Peyer's patch (tissue), 4 donors: ENCODE data around the gene C16orf95. TPM values are rescaled to one million over a fixed set of nuclear protein-coding genes. Genes with fewer than 3 reads are reported as not detected.
A peak's percentile ranks its signal among the peaks of the same experiment; 100 is the strongest.
"Not testable (repeated sequence)": the region's sequence is repeated elsewhere in the genome, so short reads cannot be mapped to it uniquely, and the experiment has no call there.

ENCODE experiments used
- DNase-seq, 3 donors: peaks; one replicate each; pipeline ENCODE4 v3.0.0-alpha.2; 2017 to 2019
- H3K27ac ChIP-seq, 4 donors: fragments of 200-600 bp; sonication (generic); one replicate each; pipeline ENCODE4 v1.5.1; 2016 to 2019
- H3K27me3 ChIP-seq, 2 donors: fragments of 200-600 bp; sonication (generic); one replicate each; pipeline ENCODE4 v1.5.1; 2019
- H3K36me3 ChIP-seq, 3 donors: fragments of 200-600 bp; sonication (generic); one replicate each; pipeline ENCODE4 v1.5.1; 2016 to 2019
- H3K4me1 ChIP-seq, 4 donors: fragments of 200-600 bp; sonication (generic); one replicate each; pipeline ENCODE4 v1.5.1; 2016 to 2019
- H3K4me3 ChIP-seq, 4 donors: fragments of 200-600 bp; sonication (generic); 1 replicate in 3 of 4; 2 replicates in 1 of 4; pipeline ENCODE4 v1.5.1; 2016 to 2019; ENCODE audit warnings: mild to moderate bottlenecking in 1 of 4
- H3K9me3 ChIP-seq, 4 donors: fragments of 200-600 bp; sonication (generic); one replicate each; pipeline ENCODE4 v1.5.1; 2016 to 2019; ENCODE audit warnings: mild to moderate bottlenecking in 1 of 4
- POLR2A ChIP-seq, 2 donors: fragments of 450-650 bp; IDR thresholded peaks; one replicate each; pipeline ENCODE4 v1.5.1; 2017; ENCODE audit warnings: antibody characterized with exemption in 2 of 2, mild to moderate bottlenecking in 2 of 2, moderate library complexity in 2 of 2
- total RNA-seq, 4 donors: library from RNA; depleted of rRNA; stranded (reverse); fragments of >200 nt; gene quantifications; one replicate each; pipeline ENCODE4 v1.1.0, GENCODE V29; 2016
- TF ChIP-seq, protein P1 (sequence below), 6 experiments: fragments of 450-650 bp in 4 of 6; fragments of 200-600 bp in 2 of 6; sonication (generic) in 1 of 6; IDR thresholded peaks; one replicate each; pipeline ENCODE4 v1.5.1; 2017 to 2019; ENCODE audit warnings: antibody characterized with exemption in 6 of 6, mild to moderate bottlenecking in 3 of 6, moderate library complexity in 1 of 6

C16orf95 gene
- total RNA-seq, 4 donors from 2014 or later: 1.2 TPM; not detected in 3

DNA sequence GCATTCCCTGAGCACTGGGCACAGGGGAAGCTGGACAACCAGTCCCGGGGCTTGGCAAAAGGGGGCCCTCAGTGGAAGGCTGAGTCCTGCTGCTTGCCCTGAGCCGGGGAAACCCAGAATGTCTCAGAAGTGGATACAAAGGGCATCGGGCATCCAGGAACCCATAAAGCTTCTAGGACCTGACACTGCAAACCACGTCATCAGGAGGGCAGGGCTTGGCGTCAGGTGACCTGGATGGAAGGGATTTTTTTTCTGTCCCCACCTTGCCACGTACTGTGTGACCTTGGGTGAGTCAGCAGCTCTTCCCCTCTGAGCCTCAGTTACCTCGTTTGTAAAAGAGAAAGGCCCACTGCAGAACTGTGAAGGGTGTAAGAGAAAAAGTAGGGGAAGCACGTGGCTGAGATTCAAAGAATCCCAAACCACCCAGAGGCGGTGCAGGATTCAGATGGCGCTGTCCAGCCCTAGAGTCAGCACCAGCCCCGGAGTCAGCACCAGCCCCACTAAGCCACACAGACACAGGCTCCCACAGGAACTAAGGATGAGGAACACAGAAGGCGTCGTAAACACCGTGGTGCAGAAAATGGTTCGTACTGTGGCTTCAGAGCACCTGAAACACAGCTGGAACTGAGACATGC lies 53.7 kb downstream of the C16orf95 start:
- H3K4me1 ChIP-seq: no peaks in the 10 kb centered on the region
- H3K4me3 ChIP-seq: no peak overlapping the region
- H3K27ac ChIP-seq: no peak overlapping the region
- H3K27me3 ChIP-seq: no peaks in the 10 kb centered on the region
- no peak for TF ChIP-seq POLR2A (IDR thresholded peaks at IDR 0.05)
- TF ChIP-seq, protein P1, sequence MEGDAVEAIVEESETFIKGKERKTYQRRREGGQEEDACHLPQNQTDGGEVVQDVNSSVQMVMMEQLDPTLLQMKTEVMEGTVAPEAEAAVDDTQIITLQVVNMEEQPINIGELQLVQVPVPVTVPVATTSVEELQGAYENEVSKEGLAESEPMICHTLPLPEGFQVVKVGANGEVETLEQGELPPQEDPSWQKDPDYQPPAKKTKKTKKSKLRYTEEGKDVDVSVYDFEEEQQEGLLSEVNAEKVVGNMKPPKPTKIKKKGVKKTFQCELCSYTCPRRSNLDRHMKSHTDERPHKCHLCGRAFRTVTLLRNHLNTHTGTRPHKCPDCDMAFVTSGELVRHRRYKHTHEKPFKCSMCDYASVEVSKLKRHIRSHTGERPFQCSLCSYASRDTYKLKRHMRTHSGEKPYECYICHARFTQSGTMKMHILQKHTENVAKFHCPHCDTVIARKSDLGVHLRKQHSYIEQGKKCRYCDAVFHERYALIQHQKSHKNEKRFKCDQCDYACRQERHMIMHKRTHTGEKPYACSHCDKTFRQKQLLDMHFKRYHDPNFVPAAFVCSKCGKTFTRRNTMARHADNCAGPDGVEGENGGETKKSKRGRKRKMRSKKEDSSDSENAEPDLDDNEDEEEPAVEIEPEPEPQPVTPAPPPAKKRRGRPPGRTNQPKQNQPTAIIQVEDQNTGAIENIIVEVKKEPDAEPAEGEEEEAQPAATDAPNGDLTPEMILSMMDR (IDR thresholded peaks at IDR 0.05): no peak
- H3K36me3 ChIP-seq: no peaks in the 10 kb centered on the region
- peak in 1 of 3 donors; percentile 72 for DNase-seq
- H3K9me3 ChIP-seq: no peaks in the 10 kb centered on the region

DNA sequence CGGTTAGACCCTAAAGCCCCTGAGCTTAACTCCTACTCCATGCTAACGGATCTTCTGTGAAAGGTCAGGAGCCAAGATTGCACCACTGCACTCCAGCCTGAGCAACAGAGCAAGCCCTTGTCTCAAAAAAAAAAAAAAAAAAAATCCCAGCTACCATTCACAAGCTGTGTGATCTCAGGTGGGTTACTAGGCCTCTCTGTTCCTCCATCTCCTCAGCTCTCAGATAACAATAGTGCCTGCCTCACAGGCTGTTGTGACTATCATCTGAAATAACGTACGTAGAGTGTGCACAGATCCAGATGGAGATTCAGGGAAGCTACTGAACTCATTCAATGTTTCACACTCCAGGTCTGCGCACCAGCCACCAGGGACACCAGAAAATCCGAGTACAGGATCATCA lies 57.8 kb downstream of the C16orf95 start:
- H3K9me3 ChIP-seq: no peaks in the 10 kb centered on the region
- DNase-seq: peak in 1 of 3 donors; percentile 11

DNA sequence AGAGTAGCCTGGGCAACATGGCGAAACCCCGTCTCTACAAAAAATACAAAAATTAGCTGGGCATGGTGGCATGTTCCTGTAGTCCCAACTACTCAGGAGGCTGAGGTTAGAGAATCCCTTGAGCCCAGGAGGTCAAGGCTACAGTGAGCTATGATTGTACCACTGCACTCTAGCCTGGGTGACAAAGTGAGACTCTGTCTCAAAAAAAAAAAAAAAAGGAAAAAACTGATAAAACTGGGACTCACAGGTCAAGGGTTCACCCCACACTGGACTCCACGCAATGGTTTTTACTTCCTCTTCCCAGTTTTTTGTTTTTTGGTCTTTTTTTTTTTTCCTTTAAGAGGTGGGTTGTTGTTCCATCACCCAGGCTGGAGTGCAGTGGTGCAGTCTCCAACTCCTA lies 58.5 kb downstream of the C16orf95 start:
- H3K9me3 ChIP-seq, H3K4me3 ChIP-seq, H3K27me3 ChIP-seq, H3K36me3 ChIP-seq, H3K27ac ChIP-seq, H3K4me1 ChIP-seq, DNase-seq: not testable (repeated sequence)

More for the DNA sequence above, 57.8 kb downstream of the C16orf95 start:
- H3K4me3 ChIP-seq: no peak overlapping the region
- H3K27ac ChIP-seq: no peak overlapping the region
- no peak for TF ChIP-seq POLR2A (IDR thresholded peaks at IDR 0.05)
- TF ChIP-seq, protein P1 (IDR thresholded peaks at IDR 0.05): no peak
- no peaks in the 10 kb centered on the region for H3K36me3 ChIP-seq
- H3K27me3 ChIP-seq: no peaks in the 10 kb centered on the region
- no peaks in the 10 kb centered on the region for H3K4me1 ChIP-seq

DNA sequence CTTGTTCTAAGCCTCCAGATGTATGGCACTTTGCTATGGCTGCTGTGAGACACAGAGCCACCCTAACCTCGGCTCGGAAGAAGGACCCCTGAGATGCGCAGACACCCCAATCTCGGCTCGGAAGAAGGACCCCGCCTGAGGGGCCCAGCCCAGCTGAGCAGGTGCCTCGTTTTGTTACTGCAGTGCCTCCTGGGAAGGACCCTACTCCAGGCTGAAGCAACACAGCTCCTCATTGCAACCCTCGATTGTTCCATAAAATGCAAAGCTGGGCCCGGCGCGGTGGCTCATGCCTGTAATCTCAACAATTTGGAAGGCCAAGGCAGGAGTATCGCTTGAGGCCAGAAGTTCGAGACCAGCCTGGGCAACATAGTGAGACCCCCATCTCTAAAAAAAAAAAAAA lies 61.3 kb downstream of the C16orf95 start:
- Histone ChIP-seq H3K4me3 (no peak overlapping the region), H3K4me1 (no peaks in the 10 kb centered on the region)

DNA sequence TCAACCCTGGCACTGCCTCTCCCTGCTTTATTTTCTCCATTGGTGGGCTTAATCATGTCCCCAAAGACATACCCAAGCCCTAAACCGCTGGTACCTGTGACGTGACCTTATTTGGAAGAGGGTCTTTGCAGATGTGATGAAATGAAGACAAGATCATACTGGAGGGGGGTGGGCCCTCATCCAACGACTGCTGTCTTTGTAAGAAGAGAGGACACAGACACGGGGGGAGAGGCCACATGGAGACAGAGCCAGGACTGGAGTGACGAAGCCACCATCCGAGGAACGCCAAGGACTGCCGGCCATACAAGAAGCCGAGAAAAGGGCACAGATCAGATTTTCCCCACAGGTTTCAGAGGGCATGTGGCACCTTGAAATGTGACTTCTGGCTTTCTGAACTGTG lies 62.5 kb downstream of the C16orf95 start:
- H3K9me3 ChIP-seq: no peaks in the 10 kb centered on the region
- no peak overlapping the region for H3K27ac ChIP-seq
- no peaks in the 10 kb centered on the region for H3K4me1 ChIP-seq
- no peaks in the 10 kb centered on the region for H3K27me3 ChIP-seq
- no peak for DNase-seq
- H3K4me3 ChIP-seq: no peak overlapping the region
- TF ChIP-seq POLR2A (IDR thresholded peaks at IDR 0.05): no peak
- TF ChIP-seq, protein P1 (IDR thresholded peaks at IDR 0.05): no peak
- H3K36me3 ChIP-seq: no peaks in the 10 kb centered on the region

More for the DNA sequence above, 61.3 kb downstream of the C16orf95 start:
- DNase-seq: no peak
- no peak overlapping the region for H3K27ac ChIP-seq
- H3K9me3 ChIP-seq: no peaks in the 10 kb centered on the region
- no peaks in the 10 kb centered on the region for H3K27me3 ChIP-seq
- no peaks in the 10 kb centered on the region for H3K36me3 ChIP-seq
- TF ChIP-seq POLR2A (IDR thresholded peaks at IDR 0.05): no peak

DNA sequence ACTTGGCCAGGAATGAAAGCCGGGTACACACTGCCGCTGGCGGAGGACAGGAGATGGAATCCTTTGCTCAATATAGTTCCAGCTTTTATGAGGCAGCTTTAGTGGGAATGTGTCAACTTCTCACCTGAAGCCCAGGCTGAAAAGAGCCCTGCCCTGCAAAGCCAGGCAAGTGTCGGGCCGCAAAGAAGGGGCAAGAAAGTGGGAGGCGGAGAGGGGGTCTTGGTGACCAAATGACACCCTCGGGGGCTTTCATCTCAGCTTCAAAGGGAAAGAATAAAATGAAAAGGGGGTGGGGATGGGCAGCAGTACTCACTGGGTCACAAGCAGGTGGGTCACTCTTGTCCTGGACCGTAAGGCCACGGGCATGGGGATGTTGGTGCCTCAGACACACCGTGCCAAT lies 62.9 kb downstream of the C16orf95 start:
- Histone ChIP-seq H3K9me3 (no peaks in the 10 kb centered on the region), H3K4me3 (no peak overlapping the region), H3K4me1 (no peaks in the 10 kb centered on the region), H3K27ac (no peak overlapping the region), H3K36me3 (no peaks in the 10 kb centered on the region), H3K27me3 (no peaks in the 10 kb centered on the region)
- no peak for TF ChIP-seq POLR2A (IDR thresholded peaks at IDR 0.05)
- TF ChIP-seq, protein P1 (IDR thresholded peaks at IDR 0.05): no peak
- no peak for DNase-seq

DNA sequence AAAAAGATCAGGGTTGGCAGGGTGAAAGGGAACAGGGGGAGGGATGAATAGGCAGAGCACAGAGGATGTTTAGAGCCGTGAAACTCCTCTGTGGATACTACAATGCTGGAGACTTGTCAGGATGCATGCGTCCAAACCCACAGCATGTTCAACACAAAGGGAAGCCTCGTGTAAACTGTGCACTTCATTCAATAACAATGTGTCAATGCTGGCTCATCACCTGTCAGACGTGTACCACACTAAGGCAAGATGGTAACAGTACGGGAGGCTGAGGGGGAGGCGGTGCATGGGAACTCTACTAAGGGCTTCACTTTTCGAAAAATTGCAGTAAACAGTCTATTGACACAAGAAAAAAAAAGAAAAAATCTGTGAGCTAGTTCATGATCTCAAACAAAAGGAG lies 63.7 kb downstream of the C16orf95 start:
- Histone ChIP-seq H3K27me3 (no peaks in the 10 kb centered on the region), H3K36me3 (no peaks in the 10 kb centered on the region), H3K4me3 (no peak overlapping the region), H3K9me3 (no peaks in the 10 kb centered on the region), H3K4me1 (no peaks in the 10 kb centered on the region), H3K27ac (no peak overlapping the region)
- TF ChIP-seq, protein P1 (IDR thresholded peaks at IDR 0.05): no peak
- TF ChIP-seq POLR2A (IDR thresholded peaks at IDR 0.05): no peak
- DNase-seq: no peak
